B cell (primary cell): Measurements from ENCODE around the gene PARD3. TPM values are rescaled to one million over a fixed set of nuclear protein-coding genes. Genes with fewer than 3 reads are reported as not detected.

Experiments used
- ATAC-seq: fragments of 200-7000 bp; cut with Tn5 transposase; one replicate; pipeline ENCODE4 v1.10.0; 2021; ENCODE audit warnings: low read depth, mild to moderate bottlenecking, moderate number of reproducible peaks, moderate library complexity
- CTCF ChIA-PET: fragments of 350-600 bp; sonication (Branson Sonifier 250); formaldehyde crosslinking; loops from one replicate; lab custom pipeline; 2021; ENCODE audit warnings: antibody characterized with exemption, inconsistent platforms; lab: Charles Lee
- POLR2A ChIA-PET: fragments of 350-600 bp; sonication (Branson Sonifier 250); formaldehyde crosslinking; loops from one replicate; lab custom pipeline; 2021; ENCODE audit warnings: antibody characterized with exemption; lab: Charles Lee
- DNase-seq: peaks from one replicate; pipeline ENCODE4 v3.0.0; 2013
- H2AFZ ChIP-seq: 2 replicates; pipeline ENCODE4 v1.6.1; 2012; ENCODE audit warnings: mild to moderate bottlenecking, low read depth, low read length; ENCODE audit not compliant: insufficient read depth, poor library complexity, severe bottlenecking
- H3K27ac ChIP-seq, 2 donors: 1 replicate in 1 of 2; 2 replicates in 1 of 2; pipeline ENCODE4 v1.5.1; 2012 to 2013; ENCODE audit warnings: low read length in 2 of 2, mild to moderate bottlenecking in 2 of 2, moderate library complexity in 1 of 2
- H3K27me3 ChIP-seq, 4 experiments: fragments of 200-600 bp in 1 of 4; sonication (generic) in 1 of 4; replicated peaks in 1 of 4; 1 replicate in 2 of 4; 2 replicates in 2 of 4; pipeline versions ENCODE4 v1.6.1 to v1.7.0; 2013 to 2016; ENCODE audit warnings: low read length in 3 of 4, mild to moderate bottlenecking in 2 of 4, mixed read lengths in 1 of 4, moderate library complexity in 1 of 4; ENCODE audit not compliant: insufficient read depth in 4 of 4, control insufficient read depth in 3 of 4; ENCODE audit errors: control extremely low read depth in 1 of 4
- H3K36me3 ChIP-seq, 2 experiments: replicated peaks in 1 of 2; 1 replicate in 1 of 2; 2 replicates in 1 of 2; pipeline versions ENCODE4 v1.6.1 to v1.7.1; 2013; ENCODE audit warnings: low read length in 1 of 2; ENCODE audit not compliant: insufficient read depth in 2 of 2, control insufficient read depth in 1 of 2; ENCODE audit errors: control extremely low read depth in 1 of 2, extremely low read depth in 1 of 2
- H3K4me1 ChIP-seq, 2 donors: fragments of 200-600 bp in 1 of 2; sonication (generic) in 1 of 2; 1 replicate in 1 of 2; 2 replicates in 1 of 2; pipeline versions ENCODE4 v1.5.1 to v1.6.1; 2013 to 2017; ENCODE audit warnings: low read length in 2 of 2; ENCODE audit not compliant: control insufficient read depth in 2 of 2, insufficient read depth in 2 of 2
- H3K4me2 ChIP-seq: replicated peaks from 2 replicates; pipeline ENCODE3; 2012; ENCODE audit warnings: mild to moderate bottlenecking, low read depth, low read length; ENCODE audit not compliant: poor library complexity, severe bottlenecking
- H3K4me3 ChIP-seq, 5 experiments: fragments of 200-600 bp in 1 of 5; sonication (generic) in 1 of 5; 1 replicate in 3 of 5; 2 replicates in 2 of 5; pipeline versions ENCODE4 v1.5.1 to v1.7.0; 2011 to 2016; ENCODE audit warnings: low read length in 4 of 5, mild to moderate bottlenecking in 4 of 5, low read depth in 2 of 5, control low read depth in 1 of 5, moderate library complexity in 1 of 5; ENCODE audit not compliant: insufficient read depth in 1 of 5; ENCODE audit errors: control extremely low read depth in 1 of 5, extremely low read depth in 1 of 5
- H3K79me2 ChIP-seq: fragments of 200-600 bp; sonication (generic); one replicate; pipeline ENCODE4 v1.6.0; 2016; ENCODE audit warnings: low read length; ENCODE audit not compliant: control insufficient read depth, insufficient read depth
- H3K9ac ChIP-seq: fragments of 200-600 bp; sonication (generic); 2 replicates; pipeline ENCODE4 v1.6.1; 2017; ENCODE audit warnings: mild to moderate bottlenecking, low read length, moderate library complexity
- H3K9me3 ChIP-seq, 3 donors: one replicate each; pipeline versions ENCODE4 v1.6.1 to v1.7.1; 2013; ENCODE audit warnings: low read length in 2 of 3; ENCODE audit not compliant: control insufficient read depth in 2 of 3, insufficient read depth in 1 of 3; ENCODE audit errors: control extremely low read depth in 1 of 3
- H4K20me1 ChIP-seq: 2 replicates; pipeline ENCODE4 v1.6.0; 2012; ENCODE audit warnings: mild to moderate bottlenecking, low read length; ENCODE audit not compliant: insufficient read depth, control insufficient read depth, poor library complexity, severe bottlenecking
- H3K27ac Mint-ChIP-seq: one replicate; pipeline ENCODE4 v1.8.0; 2021; ENCODE audit warnings: mixed read lengths
- H3K27me3 Mint-ChIP-seq: one replicate; pipeline ENCODE4 v1.8.0; 2021; ENCODE audit warnings: mixed read lengths
- H3K4me1 Mint-ChIP-seq: one replicate; pipeline ENCODE4 v1.8.0; 2021; ENCODE audit warnings: mixed read lengths
- H3K4me3 Mint-ChIP-seq: one replicate; pipeline ENCODE4 v1.8.0; 2021; ENCODE audit warnings: mixed read lengths
- H3K9me3 Mint-ChIP-seq: one replicate; pipeline ENCODE4 v1.8.0; 2022; ENCODE audit warnings: mixed read lengths; ENCODE audit not compliant: insufficient read depth
- CTCF ChIP-seq: fragments of 200-600 bp; IDR thresholded peaks from one replicate; pipeline ENCODE4 v1.8.0; 2022; ENCODE audit warnings: antibody characterized with exemption, mild to moderate bottlenecking
- EZH2 ChIP-seq: IDR thresholded peaks from 2 replicates; pipeline ENCODE4 v1.6.1; 2012; ENCODE audit warnings: borderline replicate concordance, low read depth, mild to moderate bottlenecking, moderate library complexity, low read length; ENCODE audit not compliant: insufficient read depth, poor library complexity, severe bottlenecking
- WGBS: methylation state at CpG from one replicate; pipeline ENCODE4 v1.1.5; 2013; ENCODE audit warnings: missing lambda C conversion rate; ENCODE audit not compliant: insufficient coverage; 5-methylcytosine and 5-hydroxymethylcytosine counted together
- intact Hi-C: fragments of 100-400 bp; cut with micrococcal nuclease; formaldehyde crosslinking; loops from one replicate; pipeline ENCODE4 v1.10.0; 2022
- polyA plus RNA-seq: library from polyadenylated mRNA; depleted of rRNA; stranded (reverse); fragments of >200 nt; gene quantifications from 2 replicates; pipeline ENCODE4 v1.2.3, GENCODE V29; 2012
- total RNA-seq, 2 donors: library from RNA; stranded (reverse); fragments of 120-200 nt in 1 of 2; gene quantifications; 1 replicate in 1 of 2; 2 replicates in 1 of 2; pipeline versions ENCODE4 v1.2.3 to v1.2.4, GENCODE V29; 2013 to 2022

PARD3 gene
- total and polyA plus RNA-seq, 2 donors (not counting 1 experiment from before 2014, with no cell fraction given), result not detected

- Histone ChIP-seq H3K36me3 (no peaks in the 10 kb centered on the region), H3K9me3 (no peaks in the 10 kb centered on the region), H3K27ac (no peak overlapping the region), H3K4me1 (no peaks in the 10 kb centered on the region), H3K4me3 (no peak overlapping the region), H3K27me3 (no peaks in the 10 kb centered on the region), H3K9ac (no peak overlapping the region), H4K20me1 (no peaks in the 10 kb centered on the region), H2AFZ (no peak overlapping the region), H3K79me2 (no peaks in the 10 kb centered on the region), H3K4me2 (no peak overlapping the region)
- no peak for ATAC-seq
- no peak overlapping the region for H3K4me3 Mint-ChIP-seq
- no peaks in the 10 kb centered on the region for H3K27me3 Mint-ChIP-seq
- no peaks in the 10 kb centered on the region for H3K4me1 Mint-ChIP-seq
- H3K9me3 Mint-ChIP-seq, result no peaks in the 10 kb centered on the region
- TF ChIP-seq EZH2 (no peak), CTCF (no peak)
- POLR2A ChIA-PET, result no interaction called here
- intact Hi-C loops, result no loop called here
- CTCF ChIA-PET, result no interaction called here
- WGBS, result 88% methylated on average over 1 of the region's 1 CpG
- no peak overlapping the region for H3K27ac Mint-ChIP-seq
- no peak for DNase-seq
Measured at GRCh38 chr10:34850036-34850435, 34.9 kb upstream of the PARD3 start.

- peaks cover 5% of the 10 kb centered on the region for H3K27me3 Mint-ChIP-seq
- intact Hi-C loops, result no loop called here
- Histone ChIP-seq H3K4me2 (no peak overlapping the region), H3K36me3 (no peaks in the 10 kb centered on the region), H3K4me1 (no peaks in the 10 kb centered on the region), H3K9me3 (no peaks in the 10 kb centered on the region), H3K9ac (no peak overlapping the region), H3K79me2 (no peaks in the 10 kb centered on the region), H3K4me3 (no peak overlapping the region), H3K27ac (no peak overlapping the region), H2AFZ (no peak overlapping the region), H3K27me3 (no peaks in the 10 kb centered on the region), H4K20me1 (no peaks in the 10 kb centered on the region)
- DNase-seq (no peak), ATAC-seq (no peak)
- no peaks in the 10 kb centered on the region for H3K4me1 Mint-ChIP-seq
- H3K27ac Mint-ChIP-seq, result no peak overlapping the region
- POLR2A ChIA-PET, result no interaction called here
- H3K9me3 Mint-ChIP-seq, result no peaks in the 10 kb centered on the region
- 100% methylated on average over 1 of the region's 2 CpGs for whole genome bisulfite sequencing
- no peak overlapping the region for H3K4me3 Mint-ChIP-seq
- TF ChIP-seq EZH2 (no peak), CTCF (no peak)
- CTCF ChIA-PET, result no interaction called here
Measured at GRCh38 chr10:34845070-34845469, 30.0 kb upstream of the PARD3 start.
